Caco-2 (cell line): ENCODE data around the gene ABCD4. TPM values are rescaled to one million over a fixed set of nuclear protein-coding genes. Genes with fewer than 3 reads are reported as not detected.

Experiments used
- BruUV-seq: library from RNA; stranded (reverse); fragments of 400-500 nt; replicated peaks from 2 replicates; lab custom pipeline; 2021; lab: Mats Ljungman, UMichigan
- CTCF ChIA-PET: fragments of 300-600 bp; sonication (Branson Sonifier 250); formaldehyde crosslinking; loops from one replicate; lab custom pipeline; 2022; ENCODE audit warnings: antibody characterized with exemption; lab: Charles Lee
- POLR2A ChIA-PET: fragments of 300-600 bp; sonication (Branson Sonifier 250); formaldehyde crosslinking; loops from one replicate; lab custom pipeline; 2022; ENCODE audit warnings: antibody characterized with exemption; lab: Charles Lee
- DNase-seq, 2 experiments: peaks; one replicate each; pipeline versions ENCODE4 v3.0.0 to v3.0.0-alpha.2; 2020 to 2022
- H3K27me3 ChIP-seq: replicated peaks from 2 replicates; pipeline ENCODE4 v1.6.0; 2011; ENCODE audit warnings: low read length; ENCODE audit not compliant: control insufficient read depth, insufficient read depth
- H3K36me3 ChIP-seq: 2 replicates; pipeline ENCODE4 v1.5.1; 2011; ENCODE audit warnings: low read length; ENCODE audit not compliant: control insufficient read depth, insufficient read depth
- H3K4me1 ChIP-seq: fragments of 250-450 bp; sonication (Bioruptor Pico); 2 replicates; pipeline ENCODE4 v1.5.1; 2020; ENCODE audit warnings: mild to moderate bottlenecking
- H3K4me3 ChIP-seq: 2 replicates; pipeline ENCODE4 v1.5.1; 2011; ENCODE audit warnings: low read depth, mild to moderate bottlenecking, control low read depth, low read length
- H3K9me3 ChIP-seq: fragments of 250-450 bp; sonication (Bioruptor Pico); 2 replicates; pipeline ENCODE4 v1.5.1; 2020; ENCODE audit warnings: mild to moderate bottlenecking, moderate library complexity
- H3K27ac Mint-ChIP-seq: one replicate; pipeline ENCODE4 v1.8.0; 2022; ENCODE audit warnings: mixed read lengths; ENCODE audit not compliant: unreplicated experiment
- H3K27me3 Mint-ChIP-seq: one replicate; pipeline ENCODE4 v1.8.0; 2022; ENCODE audit warnings: mixed read lengths; ENCODE audit not compliant: insufficient read depth, unreplicated experiment
- H3K36me3 Mint-ChIP-seq: one replicate; pipeline ENCODE4 v1.8.0; 2022; ENCODE audit warnings: mild to moderate bottlenecking, mixed read lengths; ENCODE audit not compliant: insufficient read depth, unreplicated experiment
- H3K4me1 Mint-ChIP-seq: one replicate; pipeline ENCODE4 v1.8.0; 2022; ENCODE audit warnings: low read depth, mixed read lengths; ENCODE audit not compliant: unreplicated experiment
- H3K4me3 Mint-ChIP-seq: one replicate; pipeline ENCODE4 v1.8.0; 2022; ENCODE audit warnings: mild to moderate bottlenecking, moderate library complexity, mixed read lengths; ENCODE audit not compliant: unreplicated experiment
- H3K9me3 Mint-ChIP-seq: one replicate; pipeline ENCODE4 v1.8.0; 2022; ENCODE audit warnings: mixed read lengths; ENCODE audit not compliant: unreplicated experiment
- intact Hi-C: fragments of 100-400 bp; cut with micrococcal nuclease; formaldehyde crosslinking; loops from one replicate; pipeline ENCODE4 v1.10.0; 2022; ENCODE audit not compliant: unreplicated experiment
- total RNA-seq: library from RNA; stranded (reverse); gene quantifications from 2 replicates; pipeline ENCODE4 v1.2.3, GENCODE V29; 2022
- TF ChIP-seq, protein P1 (sequence below), 2 experiments: fragments of 200-600 bp in 1 of 2; IDR thresholded peaks; 1 replicate in 1 of 2; 2 replicates in 1 of 2; pipeline versions ENCODE4 v1.5.1 to v1.8.0; 2011 to 2022; ENCODE audit warnings: antibody characterized with exemption in 1 of 2, control low read depth in 1 of 2, inconsistent platforms in 1 of 2, low read depth in 1 of 2, low read length in 1 of 2, mild to moderate bottlenecking in 1 of 2, moderate library complexity in 1 of 2; ENCODE audit not compliant: insufficient read depth in 1 of 2, severe bottlenecking in 1 of 2, unreplicated experiment in 1 of 2

Gene ABCD4
- total RNA-seq, 1 experiment from 2014 or later = 82.1 TPM

DNA sequence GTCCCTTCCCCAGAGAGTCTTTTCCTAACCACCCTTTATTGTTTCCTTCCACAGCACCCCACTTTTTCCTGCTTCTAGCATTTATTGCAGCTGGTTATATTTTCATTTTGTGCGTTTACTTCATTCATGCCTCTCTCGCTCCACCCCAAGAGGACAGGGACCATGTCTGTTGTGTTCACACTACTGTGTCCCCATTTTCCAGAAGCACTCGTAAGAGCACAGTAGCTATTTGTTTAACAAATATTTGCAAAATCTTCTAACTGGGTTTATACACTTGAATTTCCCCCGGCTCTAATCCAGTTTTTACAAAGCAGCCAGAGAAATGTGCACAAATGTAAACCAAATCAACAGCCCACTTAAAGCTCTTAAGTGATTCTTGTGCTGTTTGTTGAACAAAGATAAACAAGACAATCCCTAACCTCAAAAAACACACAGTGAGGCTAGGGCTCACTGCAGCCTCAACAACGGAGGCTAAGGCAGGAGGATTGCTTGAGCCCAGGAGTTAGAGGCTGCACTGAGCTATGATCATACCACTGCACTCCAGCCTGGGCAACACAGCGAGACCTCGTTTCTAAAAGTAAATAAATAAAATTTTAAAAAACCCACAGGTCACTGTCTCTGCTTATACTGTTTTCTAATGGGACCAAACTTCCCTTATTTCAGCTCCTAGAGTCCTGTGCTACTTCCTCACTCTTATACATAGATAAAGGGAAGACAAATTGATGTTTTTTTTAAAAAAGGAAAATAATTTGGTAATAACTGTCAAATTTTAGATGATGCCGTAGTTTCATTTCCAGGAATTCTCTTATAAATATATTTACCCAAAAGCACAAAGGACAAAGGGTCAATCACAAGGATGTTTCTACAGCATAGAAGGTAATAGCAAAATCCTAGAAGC is 6.6 kb upstream of the ABCD4 start:
- Mint-ChIP-seq H3K9me3 (no peaks in the 10 kb centered on the region), H3K4me3 (no peak overlapping the region)

DNA sequence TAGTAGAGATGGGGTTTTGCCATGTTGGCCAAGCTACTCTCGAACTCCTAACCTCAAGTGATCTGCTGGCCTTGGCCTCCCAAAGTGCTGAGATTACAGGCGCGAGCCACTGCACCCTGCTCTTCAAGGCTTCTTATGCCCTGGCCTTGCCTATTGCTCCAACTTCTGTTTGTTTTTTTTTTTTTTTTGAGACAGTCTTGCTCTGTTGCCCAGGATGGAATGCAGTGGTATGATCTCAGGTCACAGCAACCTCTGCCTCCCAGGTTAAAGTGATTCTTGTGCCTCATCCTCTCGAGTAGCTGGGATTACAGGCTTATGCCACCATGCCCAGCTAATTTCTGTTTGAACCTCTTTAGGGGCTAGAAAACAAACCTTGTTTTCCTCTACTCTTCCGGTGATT is 6.0 kb upstream of the ABCD4 start:
- no peak for DNase-seq
- H3K4me3 ChIP-seq = no peak overlapping the region
- Mint-ChIP-seq H3K27ac (no peak overlapping the region), H3K36me3 (no peaks in the 10 kb centered on the region), H3K27me3 (no peaks in the 10 kb centered on the region), H3K4me3 (no peak overlapping the region), H3K4me1 (no peaks in the 10 kb centered on the region), H3K9me3 (no peaks in the 10 kb centered on the region)
- ChIA-PET POLR2A (interaction anchor here (0.7 kb wide), 1 partner anchor 1180 kb away, joined by 5 read pairs; no protein-coding TSS in a partner anchor), CTCF (interaction anchor here (0.6 to 0.7 kb wide), 2 partner anchors 9 to 15 kb away, joined by 3 to 7 read pairs; no protein-coding TSS in a partner anchor)
- no peaks in the 10 kb centered on the region for H3K9me3 ChIP-seq
- BruUV-seq = no TSS peak
- H3K36me3 ChIP-seq = no peaks in the 10 kb centered on the region
- no peaks in the 10 kb centered on the region for H3K27me3 ChIP-seq
- TF ChIP-seq, protein P1, sequence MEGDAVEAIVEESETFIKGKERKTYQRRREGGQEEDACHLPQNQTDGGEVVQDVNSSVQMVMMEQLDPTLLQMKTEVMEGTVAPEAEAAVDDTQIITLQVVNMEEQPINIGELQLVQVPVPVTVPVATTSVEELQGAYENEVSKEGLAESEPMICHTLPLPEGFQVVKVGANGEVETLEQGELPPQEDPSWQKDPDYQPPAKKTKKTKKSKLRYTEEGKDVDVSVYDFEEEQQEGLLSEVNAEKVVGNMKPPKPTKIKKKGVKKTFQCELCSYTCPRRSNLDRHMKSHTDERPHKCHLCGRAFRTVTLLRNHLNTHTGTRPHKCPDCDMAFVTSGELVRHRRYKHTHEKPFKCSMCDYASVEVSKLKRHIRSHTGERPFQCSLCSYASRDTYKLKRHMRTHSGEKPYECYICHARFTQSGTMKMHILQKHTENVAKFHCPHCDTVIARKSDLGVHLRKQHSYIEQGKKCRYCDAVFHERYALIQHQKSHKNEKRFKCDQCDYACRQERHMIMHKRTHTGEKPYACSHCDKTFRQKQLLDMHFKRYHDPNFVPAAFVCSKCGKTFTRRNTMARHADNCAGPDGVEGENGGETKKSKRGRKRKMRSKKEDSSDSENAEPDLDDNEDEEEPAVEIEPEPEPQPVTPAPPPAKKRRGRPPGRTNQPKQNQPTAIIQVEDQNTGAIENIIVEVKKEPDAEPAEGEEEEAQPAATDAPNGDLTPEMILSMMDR (IDR thresholded peaks at IDR 0.05; ENCODE audit: insufficient read depth in 1 of 2, low read depth in 1 of 2, low read length in 1 of 2, severe bottlenecking in 1 of 2, unreplicated experiment in 1 of 2) = no peak
- intact Hi-C loops = no loop called here
- H3K4me1 ChIP-seq = no peaks in the 10 kb centered on the region

More for the DNA sequence above, 6.6 kb upstream of the ABCD4 start:
- H3K36me3 Mint-ChIP-seq = no peaks in the 10 kb centered on the region
- Histone ChIP-seq H3K27me3 (no peaks in the 10 kb centered on the region), H3K9me3 (no peaks in the 10 kb centered on the region), H3K4me3 (no peak overlapping the region), H3K4me1 (no peaks in the 10 kb centered on the region), H3K36me3 (no peaks in the 10 kb centered on the region)
- ChIA-PET CTCF (interaction anchor here (0.6 to 0.7 kb wide), 2 partner anchors 9 to 16 kb away, joined by 3 to 7 read pairs; no protein-coding TSS in a partner anchor), POLR2A (interaction anchor here (0.7 kb wide), 1 partner anchor 1179 kb away, joined by 5 read pairs; no protein-coding TSS in a partner anchor)
- H3K27ac Mint-ChIP-seq = no peak overlapping the region
- intact Hi-C loops = no loop called here
- BruUV-seq = no TSS peak
- DNase-seq = no peak
- no peaks in the 10 kb centered on the region for H3K4me1 Mint-ChIP-seq
- TF ChIP-seq, protein P1 (IDR thresholded peaks at IDR 0.05; ENCODE audit: insufficient read depth in 1 of 2, low read depth in 1 of 2, low read length in 1 of 2, severe bottlenecking in 1 of 2, unreplicated experiment in 1 of 2) = no peak
- no peaks in the 10 kb centered on the region for H3K27me3 Mint-ChIP-seq

DNA sequence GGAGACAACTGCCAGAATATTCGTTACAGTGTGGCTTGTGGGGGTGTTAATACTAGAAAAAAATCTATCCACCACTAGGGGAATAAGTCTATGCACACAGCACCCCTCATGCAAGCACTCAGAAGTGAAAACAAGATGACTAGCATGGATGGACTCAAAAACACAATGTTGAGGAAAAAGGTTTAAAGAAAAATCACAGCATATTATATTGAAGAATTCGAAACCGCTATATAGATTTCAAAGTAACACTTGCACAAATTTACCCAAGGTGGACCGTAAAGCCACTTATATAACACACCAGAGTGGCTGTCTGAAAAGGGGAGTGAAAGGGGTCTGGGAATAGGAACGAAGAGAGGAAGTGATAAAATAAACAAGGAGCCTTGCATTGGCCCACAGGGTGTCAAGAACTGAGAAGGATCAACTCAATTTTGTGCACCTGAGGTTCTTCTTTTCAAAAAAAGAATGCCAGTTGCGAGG is 544 bp downstream of the ABCD4 start:
- peaks cover 45% of the 10 kb centered on the region for H3K36me3 Mint-ChIP-seq
- Histone ChIP-seq H3K4me3 (peak overlapping the region; percentile 91), H3K9me3 (no peaks in the 10 kb centered on the region), H3K4me1 (0 out of 2 replicates have a peak, but pooled peaks cover 3% of the 10 kb centered on the region), H3K27me3 (no peaks in the 10 kb centered on the region), H3K36me3 (peaks cover 3% of the 10 kb centered on the region; the same call in 1 of the 2 replicates)
- intact Hi-C loops = no loop called here
- ChIA-PET CTCF (interaction anchor here (0.6 to 1.1 kb wide), 6 partner anchors 8 to 1142 kb away, joined by 3 to 8 read pairs (median 3); no protein-coding TSS in a partner anchor), POLR2A (interaction anchor here (0.6 to 1.3 kb wide), 3 partner anchors 11 to 352 kb away, joined by 3 to 6 read pairs (median 3); partner anchors contain the start of genes COQ6 and FAM161B)
- peak overlapping the region; percentile 92 for H3K4me3 Mint-ChIP-seq
- H3K27me3 Mint-ChIP-seq = no peaks in the 10 kb centered on the region
- DNase-seq = no peak
- peak overlapping the region; percentile 78 for H3K27ac Mint-ChIP-seq
- no peaks in the 10 kb centered on the region for H3K9me3 Mint-ChIP-seq
- H3K4me1 Mint-ChIP-seq = no peaks in the 10 kb centered on the region
- TSS peak; percentile 57 for BruUV-seq
- TF ChIP-seq, protein P1 (IDR thresholded peaks at IDR 0.05; ENCODE audit: insufficient read depth in 1 of 2, low read depth in 1 of 2, low read length in 1 of 2, severe bottlenecking in 1 of 2, unreplicated experiment in 1 of 2) = peak; percentile 1 to 37
